SK-N-SH (cell line): ENCODE data around the gene AP1B1. TPM values are rescaled to one million over a fixed set of nuclear protein-coding genes. Genes with fewer than 3 reads are reported as not detected.

Source experiments
- CTCF ChIA-PET: fragments of 300-600, 350-600 bp; formaldehyde crosslinking; extraction: SDS; loops from one replicate; lab custom pipeline; 2021; lab: Yijun Ruan, JAX
- POLR2A ChIA-PET: fragments of 350-600 bp; sonication (Branson Sonifier 250); formaldehyde crosslinking; extraction: SDS; loops from one replicate; lab custom pipeline; 2020; ENCODE audit warnings: antibody characterized with exemption, inconsistent platforms; lab: Yijun Ruan, JAX
- DNase-seq: peaks from one replicate; pipeline ENCODE4 v3.0.0; 2012
- H2AFZ ChIP-seq: fragments of 200-600 bp; sonication (generic); 2 replicates; pipeline ENCODE4 v1.8.1; 2016; ENCODE audit warnings: antibody characterized with exemption, mild to moderate bottlenecking, low read depth
- H3F3A ChIP-seq: fragments of 200-600 bp; sonication (generic); replicated peaks from 2 replicates; pipeline ENCODE3; 2016; ENCODE audit warnings: antibody characterized with exemption, mild to moderate bottlenecking; ENCODE audit not compliant: insufficient read depth
- H3K27ac ChIP-seq, 2 experiments: fragments of 200-500 bp in 1 of 2; fragments of 200-600 bp in 1 of 2; sonication (Bioruptor generic) in 1 of 2; sonication (generic), shearing (Covaris generic) in 1 of 2; 2 replicates each; pipeline versions ENCODE4 v1.5.1 to v1.6.1; 2014 to 2016; ENCODE audit warnings: low read depth in 2 of 2, inconsistent platforms in 1 of 2, low read length in 1 of 2, mild to moderate bottlenecking in 1 of 2, mixed read lengths in 1 of 2
- H3K27me3 ChIP-seq: fragments of 200-600 bp; sonication (generic), shearing (Covaris generic); 2 replicates; pipeline ENCODE4 v1.6.1; 2016; ENCODE audit warnings: mixed run types; ENCODE audit not compliant: insufficient read depth
- H3K36me3 ChIP-seq, 2 experiments: fragments of 200-500 bp in 1 of 2; fragments of 200-600 bp in 1 of 2; sonication (Bioruptor generic) in 1 of 2; sonication (generic) in 1 of 2; replicated peaks in 1 of 2; 2 replicates each; pipeline versions ENCODE3 to v1.5.1; 2014 to 2016; ENCODE audit warnings: low read length in 1 of 2, mild to moderate bottlenecking in 1 of 2; ENCODE audit not compliant: insufficient read depth in 2 of 2, control insufficient read depth in 1 of 2
- H3K4me1 ChIP-seq, 2 experiments: fragments of 200-500 bp in 1 of 2; fragments of 200-600 bp in 1 of 2; sonication (Bioruptor generic) in 1 of 2; sonication (generic), shearing (Covaris generic) in 1 of 2; 2 replicates each; pipeline versions ENCODE4 v1.5.1 to v1.6.1; 2014 to 2016; ENCODE audit warnings: low read depth in 1 of 2, low read length in 1 of 2, mixed run types in 1 of 2; ENCODE audit not compliant: insufficient read depth in 2 of 2, control insufficient read depth in 1 of 2
- H3K4me2 ChIP-seq: fragments of 200-600 bp; sonication (generic), shearing (Covaris generic); 2 replicates; pipeline ENCODE4 v1.6.1; 2017; ENCODE audit warnings: mixed run types
- H3K4me3 ChIP-seq, 2 experiments: fragments of 200-500 bp in 1 of 2; fragments of 200-600 bp in 1 of 2; sonication (Bioruptor generic) in 1 of 2; sonication (generic), shearing (Covaris generic) in 1 of 2; 2 replicates each; pipeline versions ENCODE4 v1.5.1 to v1.8.1; 2014 to 2016; ENCODE audit warnings: low read depth in 2 of 2, inconsistent platforms in 1 of 2, low read length in 1 of 2, mild to moderate bottlenecking in 1 of 2, mixed read lengths in 1 of 2, moderate library complexity in 1 of 2
- H3K79me2 ChIP-seq: fragments of 200-600 bp; sonication (generic); 2 replicates; pipeline ENCODE4 v1.8.1; 2017; ENCODE audit warnings: mild to moderate bottlenecking; ENCODE audit not compliant: insufficient read depth
- H3K9ac ChIP-seq: fragments of 200-600 bp; sonication (generic); 2 replicates; pipeline ENCODE4 v1.6.1; 2017; ENCODE audit warnings: mixed run types
- H3K9me2 ChIP-seq: fragments of 200-600 bp; sonication (generic); 2 replicates; pipeline ENCODE4 v1.6.1; 2017; ENCODE audit warnings: mixed run types
- H3K9me3 ChIP-seq: fragments of 200-600 bp; sonication (generic); 2 replicates; pipeline ENCODE4 v1.6.1; 2017; ENCODE audit warnings: mixed run types, mild to moderate bottlenecking, moderate library complexity
- H4K20me1 ChIP-seq: fragments of 200-600 bp; sonication (generic); 2 replicates; pipeline ENCODE4 v1.6.1; 2017; ENCODE audit warnings: mild to moderate bottlenecking, mixed run types; ENCODE audit not compliant: insufficient read depth
- ELF1 ChIP-seq: IDR thresholded peaks from 2 replicates; pipeline ENCODE4 v1.4.0; 2012
- EZH2phosphoT487 ChIP-seq: fragments of 200-600 bp; sonication (generic); IDR thresholded peaks from 2 replicates; pipeline ENCODE4 v1.6.1; 2017; ENCODE audit warnings: low read depth, mixed run types, mild to moderate bottlenecking, antibody characterized with exemption, moderate library complexity, borderline replicate concordance
- FOXJ3 ChIP-seq: sonication (generic); formaldehyde crosslinking; IDR thresholded peaks from 2 replicates; pipeline ENCODE4 v1.5.1; 2020; ENCODE audit warnings: mild to moderate bottlenecking, missing genetic modification reagents
- GABPA ChIP-seq: IDR thresholded peaks from 2 replicates; pipeline ENCODE4 v1.4.0; 2012; ENCODE audit warnings: low read depth, mild to moderate bottlenecking
- IRF3 ChIP-seq: fragments of 150-350 bp; IDR thresholded peaks from 2 replicates; pipeline ENCODE4 v1.6.1; 2016; ENCODE audit warnings: mild to moderate bottlenecking, low read depth, low read length
- JUND ChIP-seq: IDR thresholded peaks from 2 replicates; pipeline ENCODE4 v1.4.0; 2012
- MEF2A ChIP-seq: IDR thresholded peaks from 2 replicates; pipeline ENCODE4 v1.4.0; 2012; ENCODE audit warnings: low read depth, borderline replicate concordance
- RFX5 ChIP-seq: IDR thresholded peaks from 2 replicates; pipeline ENCODE4 v1.6.1; 2012; ENCODE audit warnings: mild to moderate bottlenecking, improper control_type of control experiment, low read length
- SIN3A ChIP-seq: IDR thresholded peaks from 2 replicates; pipeline ENCODE4 v1.6.1; 2012; ENCODE audit warnings: low read depth, mild to moderate bottlenecking, low read length, moderate library complexity, borderline replicate concordance
- SMC3 ChIP-seq: IDR thresholded peaks from 2 replicates; pipeline ENCODE4 v1.6.1; 2012; ENCODE audit warnings: low read depth, low read length, improper control_type of control experiment
- USF1 ChIP-seq: IDR thresholded peaks from 2 replicates; pipeline ENCODE4 v1.4.0; 2012; ENCODE audit warnings: low read depth, borderline replicate concordance
- YY1 ChIP-seq: IDR thresholded peaks from 2 replicates; pipeline ENCODE4 v1.4.0; 2012; ENCODE audit warnings: low read depth, mild to moderate bottlenecking
- WGBS: methylation state at CpG from one replicate; pipeline ENCODE4 v1.1.6; 2017; ENCODE audit warnings: low lambda C conversion rate; 5-methylcytosine and 5-hydroxymethylcytosine counted together
- polyA plus RNA-seq, 3 experiments: library from polyadenylated mRNA; depleted of rRNA; stranded (reverse); fragments of >200 nt; gene quantifications; 2 replicates each; pipeline ENCODE4 v1.2.3, GENCODE V29; 2012
- TF ChIP-seq, protein P1 (sequence below): IDR thresholded peaks from 2 replicates; pipeline ENCODE4 v1.4.0; 2012; ENCODE audit warnings: low read depth

The AP1B1 gene
- polyA plus RNA-seq, 1 of the 3 experiments (the other 2 are of a cell fraction): 51.9 TPM

- no peak for DNase-seq
- 91% methylated on average over 9 of the region's 9 CpGs for WGBS
Observed at GRCh38 chr22:29330753-29331152, 57.6 kb downstream of the AP1B1 start.

GRCh38 chr22:29330291-29330690, 58.1 kb downstream of the AP1B1 start:
- Histone ChIP-seq H2AFZ (no peak overlapping the region), H3K79me2 (no peaks in the 10 kb centered on the region), H3K27me3 (no peaks in the 10 kb centered on the region), H4K20me1 (no peaks in the 10 kb centered on the region), H3K36me3 (peaks cover 0 to 60% of the 10 kb centered on the region in 2 experiments), H3K9me3 (no peaks in the 10 kb centered on the region), H3F3A (no peaks in the 10 kb centered on the region), H3K9ac (no peak overlapping the region), H3K4me2 (no peak overlapping the region), H3K27ac (no peak overlapping the region), H3K4me1 (peaks cover 0 to 18% of the 10 kb centered on the region in 2 experiments; a peak in 1 of 4 replicates), H3K9me2 (no peaks in the 10 kb centered on the region), H3K4me3 (no peak overlapping the region)
- TF ChIP-seq SMC3 (no peak), IRF3 (no peak), RFX5 (no peak), JUND (no peak), ELF1 (no peak), YY1 (no peak)
- TF ChIP-seq, protein P1, sequence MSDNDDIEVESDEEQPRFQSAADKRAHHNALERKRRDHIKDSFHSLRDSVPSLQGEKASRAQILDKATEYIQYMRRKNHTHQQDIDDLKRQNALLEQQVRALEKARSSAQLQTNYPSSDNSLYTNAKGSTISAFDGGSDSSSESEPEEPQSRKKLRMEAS: no peak
- ChIA-PET CTCF (no interaction called here), POLR2A (no interaction called here)
- DNase-seq: no peak
- WGBS: 100% methylated on average over 9 of the region's 19 CpGs

More at GRCh38 chr22:29330753-29331152, 57.6 kb downstream of the AP1B1 start:
- no peaks in the 10 kb centered on the region for H3F3A ChIP-seq
- H3K9me3 ChIP-seq: no peaks in the 10 kb centered on the region
- no peaks in the 10 kb centered on the region for H4K20me1 ChIP-seq
- TF ChIP-seq GABPA (no peak), EZH2phosphoT487 (no peak), MEF2A (no peak), SIN3A (no peak), USF1 (no peak), FOXJ3 (CRISPR knock-in tag) (no peak)
- H3K79me2 ChIP-seq: no peaks in the 10 kb centered on the region
- peaks cover 0 to 18% of the 10 kb centered on the region in 2 experiments; a peak in 1 of 4 replicates for H3K4me1 ChIP-seq
- H3K27me3 ChIP-seq: no peaks in the 10 kb centered on the region
- ChIA-PET CTCF (no interaction called here), POLR2A (no interaction called here)
- no peak overlapping the region for H2AFZ ChIP-seq
- H3K4me2 ChIP-seq: no peak overlapping the region
- H3K9ac ChIP-seq: no peak overlapping the region
- H3K9me2 ChIP-seq: no peaks in the 10 kb centered on the region
- peaks cover 0 to 65% of the 10 kb centered on the region in 2 experiments for H3K36me3 ChIP-seq
- H3K27ac ChIP-seq: no peak overlapping the region; a peak in 1 of 4 replicates
- no peak overlapping the region for H3K4me3 ChIP-seq
